A549 (cell line): ENCODE data around the gene VSIG10.

ENCODE experiments used
- BCL3 ChIP-seq: fragments of >200 bp; sonication (Bioruptor Twin); formaldehyde crosslinking; IDR thresholded peaks from 3 replicates; pipeline ENCODE4 v1.6.1; 2016
- CHD4 ChIP-seq: fragments of 200-600 bp; sonication (generic); IDR thresholded peaks from 2 replicates; pipeline ENCODE4 v1.6.1; 2016; ENCODE audit warnings: antibody characterized with exemption, mild to moderate bottlenecking, borderline replicate concordance
- CTCF ChIP-seq: fragments of >200 bp; sonication (Bioruptor Twin); formaldehyde crosslinking; IDR thresholded peaks from 3 replicates; pipeline ENCODE4 v1.5.1; 2016
- EP300 ChIP-seq, 2 experiments: fragments of >200 bp; sonication (Bioruptor Twin); formaldehyde crosslinking; IDR thresholded peaks; 2 replicates in 1 of 2; 3 replicates in 1 of 2; pipeline ENCODE4 v1.6.1; 2016 to 2017
- FOSL2 ChIP-seq, 2 experiments: fragments of 450-650 bp in 1 of 2; fragments of >200 bp in 1 of 2; sonication (Bioruptor Twin) in 1 of 2; formaldehyde crosslinking; IDR thresholded peaks; 2 replicates each; pipeline versions ENCODE4 v1.5.0 to v1.6.1; 2016 to 2020; ENCODE audit warnings: mild to moderate bottlenecking in 1 of 2, moderate library complexity in 1 of 2
- HDAC2 ChIP-seq: fragments of 200-600 bp; sonication (generic); IDR thresholded peaks from 2 replicates; pipeline ENCODE4 v1.6.1; 2016
- JUN ChIP-seq, 2 experiments: fragments of >200 bp; sonication (Bioruptor Twin); formaldehyde crosslinking; IDR thresholded peaks; 2 replicates in 1 of 2; 3 replicates in 1 of 2; pipeline ENCODE4 v1.6.1; 2016 to 2017
- KDM5A ChIP-seq: fragments of 200-600 bp; sonication (generic); IDR thresholded peaks from 2 replicates; pipeline ENCODE4 v1.6.1; 2016; ENCODE audit warnings: antibody characterized with exemption, mild to moderate bottlenecking
- RAD21 ChIP-seq, 2 experiments: fragments of >200 bp in 1 of 2; sonication (Bioruptor Twin) in 1 of 2; formaldehyde crosslinking in 1 of 2; IDR thresholded peaks in 1 of 2; conservative IDR thresholded peaks in 1 of 2; 2 replicates in 1 of 2; 3 replicates in 1 of 2; pipeline ENCODE4 v1.6.1; 2012 to 2018; ENCODE audit warnings: inconsistent platforms in 1 of 2
- RARB ChIP-seq: fragments of 250-450 bp; sonication (Bioruptor Pico); IDR thresholded peaks from 2 replicates; pipeline ENCODE4 v1.8.0; 2021; ENCODE audit warnings: mild to moderate bottlenecking, moderate library complexity
- REST ChIP-seq: fragments of 200-600 bp; sonication (generic); IDR thresholded peaks from 2 replicates; pipeline ENCODE4 v1.6.1; 2016; ENCODE audit warnings: antibody characterized with exemption, mild to moderate bottlenecking, moderate library complexity
- ZC3H11A ChIP-seq: fragments of 450-650 bp; IDR thresholded peaks from 2 replicates; pipeline ENCODE4 v1.6.1; 2014; ENCODE audit warnings: antibody characterized with exemption, mild to moderate bottlenecking
- TF ChIP-seq, protein P1 (sequence below): fragments of 250-450 bp; sonication (Bioruptor Pico); IDR thresholded peaks from 2 replicates; pipeline ENCODE4 v1.5.0; 2021; ENCODE audit warnings: mild to moderate bottlenecking, moderate library complexity, borderline replicate concordance

DNA sequence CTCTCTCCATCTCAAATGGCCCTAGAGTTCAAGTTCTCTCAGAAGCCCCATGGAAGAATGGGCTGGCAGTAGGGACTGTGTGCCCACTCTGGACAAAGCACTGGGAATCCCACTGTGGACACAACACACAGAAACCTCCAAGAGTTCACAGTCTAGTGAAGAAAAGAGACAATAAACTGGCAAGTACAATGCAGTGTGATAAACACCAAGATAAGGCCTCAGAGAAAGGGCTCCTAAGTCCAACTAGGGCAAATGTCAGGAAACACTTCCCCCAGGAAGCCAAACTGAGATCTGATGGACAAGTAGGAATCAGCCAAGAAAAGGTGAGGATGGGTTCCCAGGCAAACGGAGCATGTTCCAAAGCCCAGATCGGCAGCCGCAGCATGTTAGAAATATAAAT is 5.4 kb downstream of the VSIG10 start:
- no peak for TF ChIP-seq EP300 (IDR thresholded peaks at IDR 0.05)
- no peak for TF ChIP-seq RAD21 (conservative IDR thresholded peaks at IDR 0.05 in 1 of 2, IDR thresholded peaks at IDR 0.05 in 1 of 2)
- TF ChIP-seq REST = no peak
- TF ChIP-seq, protein P1, sequence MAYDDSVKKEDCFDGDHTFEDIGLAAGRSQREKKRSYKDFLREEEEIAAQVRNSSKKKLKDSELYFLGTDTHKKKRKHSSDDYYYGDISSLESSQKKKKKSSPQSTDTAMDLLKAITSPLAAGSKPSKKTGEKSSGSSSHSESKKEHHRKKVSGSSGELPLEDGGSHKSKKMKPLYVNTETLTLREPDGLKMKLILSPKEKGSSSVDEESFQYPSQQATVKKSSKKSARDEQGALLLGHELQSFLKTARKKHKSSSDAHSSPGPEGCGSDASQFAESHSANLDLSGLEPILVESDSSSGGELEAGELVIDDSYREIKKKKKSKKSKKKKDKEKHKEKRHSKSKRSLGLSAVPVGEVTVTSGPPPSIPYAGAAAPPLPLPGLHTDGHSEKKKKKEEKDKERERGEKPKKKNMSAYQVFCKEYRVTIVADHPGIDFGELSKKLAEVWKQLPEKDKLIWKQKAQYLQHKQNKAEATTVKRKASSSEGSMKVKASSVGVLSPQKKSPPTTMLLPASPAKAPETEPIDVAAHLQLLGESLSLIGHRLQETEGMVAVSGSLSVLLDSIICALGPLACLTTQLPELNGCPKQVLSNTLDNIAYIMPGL = no peak
- TF ChIP-seq CTCF = no peak
- TF ChIP-seq ZC3H11A = no peak
- no peak for TF ChIP-seq FOSL2 (IDR thresholded peaks at IDR 0.05)
- no peak for TF ChIP-seq FOSL2 (CRISPR knock-in tag; IDR thresholded peaks at IDR 0.05)
- no peak for TF ChIP-seq RARB (CRISPR knock-in tag)
- TF ChIP-seq KDM5A = no peak
- no peak for TF ChIP-seq CHD4
- TF ChIP-seq JUN (IDR thresholded peaks at IDR 0.05) = no peak
- no peak for TF ChIP-seq HDAC2
- TF ChIP-seq BCL3 = no peak
